H1 (cell line): ENCODE results near the gene PPP2R1A. TPM values are rescaled to one million over a fixed set of nuclear protein-coding genes. Genes with fewer than 3 reads are reported as not detected.

ENCODE experiments used
- BACH1 ChIP-seq: IDR thresholded peaks from 2 replicates; pipeline ENCODE4 v1.6.1; 2012; ENCODE audit warnings: low read length, improper control_type of control experiment
- BRCA1 ChIP-seq: IDR thresholded peaks from 2 replicates; pipeline ENCODE4 v1.6.1; 2012; ENCODE audit warnings: low read depth, low read length, improper control_type of control experiment
- CEBPB ChIP-seq: IDR thresholded peaks from 2 replicates; pipeline ENCODE4 v1.6.1; 2012; ENCODE audit warnings: low read depth, low read length
- CREB1 ChIP-seq: IDR thresholded peaks from 2 replicates; pipeline ENCODE4 v1.6.1; 2012; ENCODE audit warnings: inconsistent platforms
- CTBP2 ChIP-seq: IDR thresholded peaks from 2 replicates; pipeline ENCODE4 v1.7.0; 2011; ENCODE audit warnings: borderline replicate concordance, mild to moderate bottlenecking, moderate library complexity, mixed read lengths, low read length; ENCODE audit not compliant: insufficient read depth, insufficient read length
- CTCF ChIP-seq, 3 experiments: IDR thresholded peaks; 1 replicate in 2 of 3; 2 replicates in 1 of 3; pipeline versions ENCODE4 v1.5.1 to v1.6.1; 2011; ENCODE audit warnings: low read length in 3 of 3, mild to moderate bottlenecking in 3 of 3, inconsistent platforms in 2 of 3, low read depth in 1 of 3, moderate library complexity in 1 of 3; ENCODE audit not compliant: insufficient read depth in 1 of 3; ENCODE audit errors: control extremely low read depth in 1 of 3
- EZH2 ChIP-seq: fragments of 200-600 bp; sonication (generic); IDR thresholded peaks from 2 replicates; pipeline ENCODE4 v1.7.1; 2012; ENCODE audit warnings: low read depth, mild to moderate bottlenecking, moderate library complexity, low read length, inconsistent platforms; ENCODE audit not compliant: severe bottlenecking
- KDM4A ChIP-seq: IDR thresholded peaks from one replicate; pipeline ENCODE4 v1.7.1; 2012; ENCODE audit warnings: low read depth, mild to moderate bottlenecking, moderate library complexity, low read length, inconsistent platforms; ENCODE audit not compliant: severe bottlenecking
- KDM5A ChIP-seq: fragments of 200-600 bp; IDR thresholded peaks from 2 replicates; pipeline ENCODE4 v1.7.1; 2012; ENCODE audit warnings: mild to moderate bottlenecking, low read length, inconsistent platforms, mixed read lengths
- MAFK ChIP-seq: IDR thresholded peaks from 2 replicates; pipeline ENCODE4 v1.6.1; 2012; ENCODE audit warnings: low read depth, mild to moderate bottlenecking, improper control_type of control experiment, low read length
- NANOG ChIP-seq: IDR thresholded peaks from 2 replicates; pipeline ENCODE4 v1.6.1; 2011; ENCODE audit warnings: low read length, low read depth, mild to moderate bottlenecking, inconsistent platforms; ENCODE audit not compliant: insufficient read depth, poor library complexity, severe bottlenecking
- POLR2A ChIP-seq, 2 experiments: IDR thresholded peaks; 1 replicate in 1 of 2; 2 replicates in 1 of 2; pipeline ENCODE4 v1.6.1; 2011; ENCODE audit warnings: low read depth in 2 of 2, low read length in 2 of 2, mild to moderate bottlenecking in 2 of 2; ENCODE audit errors: control extremely low read depth in 1 of 2
- POU5F1 ChIP-seq: IDR thresholded peaks from 2 replicates; pipeline ENCODE4 v1.6.1; 2011; ENCODE audit warnings: low read depth, mild to moderate bottlenecking, low read length, moderate library complexity
- RNF2 ChIP-seq: fragments of 200-900, 300-1000 bp; sonication (generic); IDR thresholded peaks from 2 replicates; pipeline ENCODE4 v1.7.1; 2016; ENCODE audit warnings: borderline replicate concordance, low read depth, mild to moderate bottlenecking, antibody characterized with exemption, low read length; ENCODE audit not compliant: poor library complexity, severe bottlenecking; ENCODE audit errors: missing control alignments
- RXRA ChIP-seq: IDR thresholded peaks from 2 replicates; pipeline ENCODE4 v1.6.1; 2011; ENCODE audit warnings: low read depth, mild to moderate bottlenecking, low read length, moderate library complexity; ENCODE audit not compliant: insufficient read depth
- SAP30 ChIP-seq: fragments of 300-600 bp; sonication (generic); IDR thresholded peaks from 2 replicates; pipeline ENCODE4 v1.7.1; 2012; ENCODE audit warnings: low read length, moderate library complexity, mild to moderate bottlenecking, inconsistent platforms; ENCODE audit not compliant: insufficient read depth, insufficient replicate concordance
- SIN3A ChIP-seq, 2 experiments: IDR thresholded peaks in 1 of 2; conservative IDR thresholded peaks in 1 of 2; 2 replicates each; pipeline ENCODE4 v1.6.1; 2011 to 2012; ENCODE audit warnings: low read length in 2 of 2, improper control_type of control experiment in 1 of 2, low read depth in 1 of 2, mild to moderate bottlenecking in 1 of 2
- SP2 ChIP-seq: IDR thresholded peaks from 2 replicates; pipeline ENCODE4 v1.6.1; 2012; ENCODE audit warnings: mild to moderate bottlenecking, low read length, inconsistent platforms
- TBP ChIP-seq: IDR thresholded peaks from 2 replicates; pipeline ENCODE4 v1.6.1; 2011; ENCODE audit warnings: low read depth, low read length, improper control_type of control experiment
- TEAD4 ChIP-seq: IDR thresholded peaks from 2 replicates; pipeline ENCODE4 v1.6.1; 2012; ENCODE audit warnings: low read depth, low read length, inconsistent platforms, mixed read lengths
- ZNF274 ChIP-seq: IDR thresholded peaks from 2 replicates; pipeline ENCODE4 v1.7.0; 2012; ENCODE audit warnings: low read length, borderline replicate concordance; ENCODE audit errors: extremely low read depth
- polyA plus RNA-seq, 7 experiments: library from polyadenylated mRNA; depleted of rRNA in 3 of 7; stranded (reverse) in 5 of 7; unstranded in 2 of 7; fragments of >200 nt in 5 of 7; fragments of 200-250 nt in 2 of 7; gene quantifications; 1 replicate in 5 of 7; 2 replicates in 1 of 7; 4 replicates in 1 of 7; pipeline versions ENCODE4 v1.2.1 to v1.2.3, GENCODE V29; 2011 to 2013; ENCODE audit warnings: missing spikeins in 2 of 7, mixed read lengths in 2 of 7
- total RNA-seq: library from RNA; stranded (reverse); fragmentation: NEBNext Ultra II Directional; extraction: Animal tissue kit (Norgen Biotek cat#: 25700); gene quantifications from 2 replicates; pipeline ENCODE4 v1.2.1, GENCODE V29; 2021

Gene PPP2R1A
- total and polyA plus RNA-seq, 2 of the 8 experiments (the other 6 are each of a cell fraction or from before 2014, with no cell fraction given): 380 to 382 TPM

GRCh38 chr19:52188822-52189734, 774 bp upstream of the PPP2R1A start (continued):
- TF ChIP-seq ZNF274 (no peak), SIN3A (conservative IDR thresholded peaks at IDR 0.05 in 1 of 2, IDR thresholded peaks at IDR 0.05 in 1 of 2; ENCODE audit: low read depth in 1 of 2, low read length in 2 of 2) (no peak), CREB1 (0 out of 2 replicates have a peak, but pooled peaks have one; percentile 7), EZH2 (no peak), TBP (no peak; the same call in 1 of the 2 replicates), CEBPB (no peak), BACH1 (no peak), KDM5A (no peak), CTCF (IDR thresholded peaks at IDR 0.05; ENCODE audit: control extremely low read depth in 1 of 3, insufficient read depth in 1 of 3, low read depth in 1 of 3, low read length in 3 of 3) (no peak), TEAD4 (no peak), BRCA1 (no peak), KDM4A (no peak), RXRA (no peak), CTBP2 (no peak), POLR2A (IDR thresholded peaks at IDR 0.05; ENCODE audit: control extremely low read depth in 1 of 2, low read depth in 2 of 2, low read length in 2 of 2) (peak; percentile 38 to 49), RNF2 (no peak), MAFK (no peak), SP2 (no peak), SAP30 (no peak), NANOG (no peak), POU5F1 (no peak)
